ENCODE data around the gene PUSL1. TPM values are rescaled to one million over a fixed set of nuclear protein-coding genes. Genes with fewer than 3 reads are reported as not detected.

Gene PUSL1
- total RNA-seq, 1 experiment from 2014 or later = 38.0 TPM

- Histone ChIP-seq H3K27ac (ENCODE audit: insufficient read length, low read depth, low read length) (no peak overlapping the region), H4K8ac (replicated peaks; ENCODE audit: insufficient read length, low read depth, low read length) (no peak overlapping the region)
Measured at GRCh38 chr1:1274299-1274930, 34.0 kb upstream of the PUSL1 start.

More at GRCh38 chr1:1274299-1274930, 34.0 kb upstream of the PUSL1 start:
- Histone ChIP-seq H2BK15ac (ENCODE audit: low read depth, low read length) (no peak overlapping the region), H3K79me2 (ENCODE audit: insufficient read depth, low read length) (peaks cover 25% of the 10 kb centered on the region; the same call in 1 of the 2 replicates), H2BK20ac (ENCODE audit: low read depth, low read length, poor library complexity, severe bottlenecking) (no peak overlapping the region), H2BK12ac (ENCODE audit: insufficient read length, low read depth, low read length) (no peak overlapping the region), H4K91ac (ENCODE audit: insufficient read length, low read depth, low read length) (no peak overlapping the region), H3K4me1 (ENCODE audit: insufficient read depth, low read length) (peaks cover 5% of the 10 kb centered on the region; the same call in 1 of the 2 replicates), H2AK5ac (ENCODE audit: insufficient read length, low read length) (no peak overlapping the region), H2BK120ac (ENCODE audit: low read depth, low read length, poor library complexity, severe bottlenecking) (no peak overlapping the region), H2BK5ac (ENCODE audit: insufficient read length, low read length) (no peak overlapping the region), H3K18ac (ENCODE audit: insufficient read length, low read depth, low read length) (no peak overlapping the region), H3T11ph (ENCODE audit: low read length) (no peak overlapping the region), H3K23ac (ENCODE audit: insufficient read length, low read depth, low read length) (no peak overlapping the region), H4K20me1 (ENCODE audit: control insufficient read depth, insufficient read depth, insufficient read length) (peaks cover 2% of the 10 kb centered on the region), H3K4me2 (ENCODE audit: insufficient read depth, insufficient read length, low read length) (peak overlapping the region; percentile 20), H4K5ac (ENCODE audit: insufficient read length, low read depth, low read length) (no peak overlapping the region), H3K9ac (ENCODE audit: extremely low read depth, insufficient read length, low read length) (no peak overlapping the region), H3K14ac (ENCODE audit: insufficient read depth, low read length) (no peak overlapping the region), H3K27me3 (ENCODE audit: insufficient read depth, low read length) (no peaks in the 10 kb centered on the region), H3K4ac (ENCODE audit: low read depth, low read length) (no peak overlapping the region), H3K23me2 (ENCODE audit: insufficient read length, low read depth, low read length, poor library complexity, severe bottlenecking) (peaks cover 14% of the 10 kb centered on the region), H2AFZ (ENCODE audit: low read length) (no peak overlapping the region), H3K9me3 (ENCODE audit: control insufficient read depth, low read depth, low read length) (no peaks in the 10 kb centered on the region), H3K79me1 (ENCODE audit: insufficient read depth, low read depth, low read length, poor library complexity, severe bottlenecking) (peaks cover 21% of the 10 kb centered on the region), H3K56ac (ENCODE audit: insufficient read length, low read depth, low read length) (no peak overlapping the region)
- H3K27me3 Mint-ChIP-seq (ENCODE audit: low read depth) = peaks cover 4% of the 10 kb centered on the region; the same call in 1 of the 2 replicates
- no CpG with 5 or more reads among the region's 31 CpGs for WGBS (ENCODE audit: extremely low coverage, insufficient read length, low lambda C conversion rate)
- peaks cover 11 to 29% (median 24%) of the 10 kb centered on the region in 3 experiments; a peak in 6 of 7 replicates for H3K36me3 Mint-ChIP-seq (ENCODE audit: insufficient read depth in 1 of 3, low read depth in 3 of 3)
- no peak overlapping the region; a peak in 1 of 7 replicates for H3K27ac Mint-ChIP-seq
- H3K4me1 Mint-ChIP-seq = peaks cover 28 to 32% of the 10 kb centered on the region in 2 experiments
- no peaks in the 10 kb centered on the region; a peak in 1 of 5 replicates for H3K9me3 Mint-ChIP-seq
- peak overlapping the region; percentile 58 to 78 for H3K4me3 Mint-ChIP-seq
- no peak for DNase-seq
- TF ChIP-seq, protein P1, sequence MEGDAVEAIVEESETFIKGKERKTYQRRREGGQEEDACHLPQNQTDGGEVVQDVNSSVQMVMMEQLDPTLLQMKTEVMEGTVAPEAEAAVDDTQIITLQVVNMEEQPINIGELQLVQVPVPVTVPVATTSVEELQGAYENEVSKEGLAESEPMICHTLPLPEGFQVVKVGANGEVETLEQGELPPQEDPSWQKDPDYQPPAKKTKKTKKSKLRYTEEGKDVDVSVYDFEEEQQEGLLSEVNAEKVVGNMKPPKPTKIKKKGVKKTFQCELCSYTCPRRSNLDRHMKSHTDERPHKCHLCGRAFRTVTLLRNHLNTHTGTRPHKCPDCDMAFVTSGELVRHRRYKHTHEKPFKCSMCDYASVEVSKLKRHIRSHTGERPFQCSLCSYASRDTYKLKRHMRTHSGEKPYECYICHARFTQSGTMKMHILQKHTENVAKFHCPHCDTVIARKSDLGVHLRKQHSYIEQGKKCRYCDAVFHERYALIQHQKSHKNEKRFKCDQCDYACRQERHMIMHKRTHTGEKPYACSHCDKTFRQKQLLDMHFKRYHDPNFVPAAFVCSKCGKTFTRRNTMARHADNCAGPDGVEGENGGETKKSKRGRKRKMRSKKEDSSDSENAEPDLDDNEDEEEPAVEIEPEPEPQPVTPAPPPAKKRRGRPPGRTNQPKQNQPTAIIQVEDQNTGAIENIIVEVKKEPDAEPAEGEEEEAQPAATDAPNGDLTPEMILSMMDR (conservative IDR thresholded peaks at IDR 0.05) = no peak

Measured in H9 (cell line).